GM21528 (cell line): ENCODE measurements around the gene SLC4A11.
"Not testable (repeated sequence)": the region's sequence is repeated elsewhere in the genome, so short reads cannot be mapped to it uniquely, and the experiment has no call there.

ENCODE experiments used
- ATAC-seq: cut with Tn5 transposase; IDR thresholded peaks from one replicate; pipeline ENCODE4 v1.9.1; 2021; ENCODE audit warnings: mild to moderate bottlenecking, moderate library complexity; ENCODE audit not compliant: unreplicated experiment, low FRiP score

Gene SLC4A11

GRCh38 chr20:3229158-3229557 lies 9.8 kb downstream of the SLC4A11 start:
- no peak for ATAC-seq

- no peak for ATAC-seq
These were observed 10.3 kb downstream of the SLC4A11 start for GRCh38 chr20:3228750-3229032.

GRCh38 chr20:3227936-3228749 lies 10.8 kb downstream of the SLC4A11 start:
- no peak for ATAC-seq

- ATAC-seq, result no peak
These were observed 11.5 kb downstream of the SLC4A11 start for GRCh38 chr20:3227506-3227905.

GRCh38 chr20:3226864-3227263 lies 12.1 kb downstream of the SLC4A11 start:
- ATAC-seq, result no peak

- ATAC-seq, result no peak
These were observed 12.9 kb downstream of the SLC4A11 start for GRCh38 chr20:3226093-3226492.

GRCh38 chr20:3224681-3225421 lies 14.1 kb downstream of the SLC4A11 start:
- ATAC-seq, result no peak

GRCh38 chr20:3223994-3224680 lies 14.9 kb downstream of the SLC4A11 start:
- ATAC-seq, result no peak

- ATAC-seq, result no peak
These were observed 15.4 kb downstream of the SLC4A11 start for GRCh38 chr20:3223651-3223993.

- ATAC-seq, result no peak
These were observed 16.1 kb downstream of the SLC4A11 start for GRCh38 chr20:3222635-3223600.

GRCh38 chr20:3221398-3222226 lies 17.4 kb downstream of the SLC4A11 start:
- ATAC-seq, result no peak

- no peak for ATAC-seq
These were observed 20.5 kb downstream of the SLC4A11 start for GRCh38 chr20:3218307-3218988.

GRCh38 chr20:3215359-3215917 lies 23.6 kb downstream of the SLC4A11 start:
- ATAC-seq, result not testable (repeated sequence)

GRCh38 chr20:3213226-3213625 lies 25.8 kb downstream of the SLC4A11 start:
- no peak for ATAC-seq

GRCh38 chr20:3210346-3210745 lies 28.6 kb downstream of the SLC4A11 start:
- no peak for ATAC-seq

GRCh38 chr20:3209946-3210317 lies 29.1 kb downstream of the SLC4A11 start:
- no peak for ATAC-seq

- no peak for ATAC-seq
These were observed 29.6 kb downstream of the SLC4A11 start, which contains the start of gene ITPA for GRCh38 chr20:3209257-3209945. ITPA (plus strand) TSS chr20:3209498; CDS start chr20:3209552, 54 bp downstream.

GRCh38 chr20:3208786-3209256 lies 30.2 kb downstream of the SLC4A11 start:
- no peak for ATAC-seq
